Prostate gland (tissue), 2 donors: ENCODE data around the gene RBP7. TPM values are rescaled to one million over a fixed set of nuclear protein-coding genes. Genes with fewer than 3 reads are reported as not detected.
"Not testable (repeated sequence)": the region's sequence is repeated elsewhere in the genome, so short reads cannot be mapped to it uniquely, and the experiment has no call there.

Source experiments
- DNase-seq: peaks from one replicate; pipeline ENCODE4 v3.0.0-alpha.2; 2019; ENCODE audit warnings: low spot score
- H3K27ac ChIP-seq, 2 donors: fragments of 200-600 bp; sonication (generic); 2 replicates each; pipeline ENCODE4 v1.5.1; 2017 to 2019
- H3K27me3 ChIP-seq: fragments of 200-600 bp; sonication (generic); replicated peaks from 2 replicates; pipeline ENCODE4 v1.5.1; 2019; ENCODE audit not compliant: insufficient read depth
- H3K36me3 ChIP-seq, 2 donors: fragments of 200-600 bp; sonication (generic); 1 replicate in 1 of 2; 2 replicates in 1 of 2; pipeline versions ENCODE4 v1.5.1 to v1.8.1; 2017 to 2019
- H3K4me1 ChIP-seq: fragments of 200-600 bp; sonication (generic); replicated peaks from 2 replicates; pipeline ENCODE4 v1.5.1; 2019
- H3K4me3 ChIP-seq, 2 donors: fragments of 200-600 bp; sonication (generic); 2 replicates each; pipeline ENCODE4 v1.5.1; 2017 to 2019
- H3K9me3 ChIP-seq: fragments of 200-600 bp; sonication (generic); 2 replicates; pipeline ENCODE4 v1.5.1; 2017
- CTCF ChIP-seq, 4 experiments: fragments of 200-600 bp in 2 of 4; fragments of 450-650 bp in 2 of 4; sonication (generic) in 2 of 4; IDR thresholded peaks; 1 replicate in 3 of 4; 2 replicates in 1 of 4; pipeline ENCODE4 v1.5.1; 2016 to 2019; ENCODE audit warnings: antibody characterized with exemption in 4 of 4, mild to moderate bottlenecking in 2 of 4, moderate library complexity in 2 of 4
- POLR2A ChIP-seq: fragments of 450-650 bp; IDR thresholded peaks from one replicate; pipeline ENCODE4 v1.6.1; 2016; ENCODE audit warnings: antibody characterized with exemption, mild to moderate bottlenecking
- POLR2AphosphoS5 ChIP-seq: sonication (generic); formaldehyde crosslinking; IDR thresholded peaks from one replicate; pipeline ENCODE4 v1.6.1; 2017; ENCODE audit warnings: antibody characterized with exemption
- WGBS: methylation state at CpG from one replicate; pipeline ENCODE4 v1.1.5; 2018; 5-methylcytosine and 5-hydroxymethylcytosine counted together
- intact Hi-C: fragments of 100-400 bp; cut with DNase I; formaldehyde crosslinking; loops from one replicate; pipeline ENCODE4 v1.14.2; 2022
- total RNA-seq, 2 donors: library from RNA; depleted of rRNA; stranded (reverse); fragments of >200 nt; gene quantifications; one replicate each; pipeline ENCODE4 v1.1.0, GENCODE V29; 2016

Gene RBP7
- total RNA-seq, 2 donors from 2014 or later = 5.9 to 23.5 TPM

- intact Hi-C loops = no loop called here
- H3K27me3 ChIP-seq = no peaks in the 10 kb centered on the region
- no peaks in the 10 kb centered on the region for H3K4me1 ChIP-seq
- no peak for DNase-seq
- no peaks in the 10 kb centered on the region for H3K36me3 ChIP-seq
- H3K27ac ChIP-seq = no peak overlapping the region
- H3K4me3 ChIP-seq = no peak overlapping the region
- no peak for TF ChIP-seq CTCF (IDR thresholded peaks at IDR 0.05)
- TF ChIP-seq POLR2A = no peak
- no peak for TF ChIP-seq POLR2AphosphoS5
- no peaks in the 10 kb centered on the region for H3K9me3 ChIP-seq
Measured at GRCh38 chr1:10019561-10019960, 22.5 kb downstream of the RBP7 start.

GRCh38 chr1:10020086-10020485 is 23.1 kb downstream of the RBP7 start:
- no peak for DNase-seq
- 94% methylated on average over 3 of the region's 3 CpGs for WGBS
- Histone ChIP-seq H3K4me1 (no peaks in the 10 kb centered on the region), H3K27ac (no peak overlapping the region), H3K36me3 (no peaks in the 10 kb centered on the region), H3K4me3 (no peak overlapping the region), H3K27me3 (no peaks in the 10 kb centered on the region), H3K9me3 (no peaks in the 10 kb centered on the region)
- no peak for TF ChIP-seq CTCF (IDR thresholded peaks at IDR 0.05)
- no peak for TF ChIP-seq POLR2AphosphoS5
- TF ChIP-seq POLR2A = no peak
- intact Hi-C loops = no loop called here

DNA sequence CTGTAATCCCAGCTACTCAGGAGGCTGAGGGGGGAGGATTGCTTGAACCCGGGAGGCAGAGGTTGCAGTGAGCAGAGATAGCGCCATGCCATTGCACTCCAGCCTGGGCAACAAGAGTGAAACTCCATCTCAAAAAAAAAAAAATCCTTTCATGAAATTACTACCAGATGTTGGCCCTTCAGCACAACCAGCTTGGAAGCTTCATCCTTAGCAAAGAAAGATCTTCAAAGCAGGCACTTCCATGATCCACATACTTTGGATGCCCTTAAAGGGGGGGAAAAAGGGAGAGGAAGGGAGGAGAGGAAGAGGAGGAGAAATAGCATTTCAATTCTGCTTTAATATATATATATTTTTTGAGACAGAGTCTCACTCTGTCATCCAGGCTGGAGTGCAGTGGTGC is 23.6 kb downstream of the RBP7 start:
- H3K4me1 ChIP-seq, H3K9me3 ChIP-seq, DNase-seq, H3K27ac ChIP-seq, intact Hi-C loops, H3K36me3 ChIP-seq, H3K4me3 ChIP-seq, H3K27me3 ChIP-seq: not testable (repeated sequence)
- WGBS = 67% methylated on average over 2 of the region's 2 CpGs

- intact Hi-C loops, H3K27me3 ChIP-seq, H3K27ac ChIP-seq, H3K36me3 ChIP-seq, H3K4me1 ChIP-seq, DNase-seq, H3K4me3 ChIP-seq, H3K9me3 ChIP-seq: not testable (repeated sequence)
- 84% methylated on average over 4 of the region's 4 CpGs for WGBS
Measured at GRCh38 chr1:10021992-10022391, 25.0 kb downstream of the RBP7 start.

DNA sequence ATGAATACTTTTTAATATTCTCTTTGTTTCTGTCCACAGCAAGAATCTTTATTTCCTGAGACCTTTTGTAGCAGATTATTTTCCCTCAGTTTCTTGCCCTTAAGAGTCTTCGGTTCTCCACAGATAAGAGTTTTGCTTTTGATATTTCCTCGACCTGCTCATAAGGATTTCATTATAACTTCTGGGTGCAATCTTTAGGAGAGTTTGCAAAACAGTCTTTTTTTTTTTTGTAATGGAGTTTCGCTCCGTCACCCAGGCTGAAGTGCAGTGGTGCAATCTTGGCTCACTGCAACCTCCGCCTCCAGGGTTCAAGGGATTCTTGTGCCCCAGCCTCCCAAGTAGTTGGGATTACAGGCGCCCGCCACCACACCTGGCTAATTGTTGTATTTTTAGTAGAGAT is 25.6 kb downstream of the RBP7 start:
- intact Hi-C loops = no loop called here
- H3K4me1 ChIP-seq = no peaks in the 10 kb centered on the region
- no peaks in the 10 kb centered on the region for H3K36me3 ChIP-seq
- H3K9me3 ChIP-seq = no peaks in the 10 kb centered on the region
- TF ChIP-seq CTCF (IDR thresholded peaks at IDR 0.05) (no peak), POLR2A (no peak), POLR2AphosphoS5 (no peak)
- no peaks in the 10 kb centered on the region for H3K27me3 ChIP-seq
- no peak overlapping the region for H3K4me3 ChIP-seq
- DNase-seq = no peak
- 92% methylated on average over 7 of the region's 7 CpGs for WGBS
- H3K27ac ChIP-seq = no peak overlapping the region

- Histone ChIP-seq H3K4me3 (no peak overlapping the region), H3K27me3 (no peaks in the 10 kb centered on the region), H3K36me3 (no peaks in the 10 kb centered on the region), H3K4me1 (no peaks in the 10 kb centered on the region), H3K9me3 (no peaks in the 10 kb centered on the region), H3K27ac (no peak overlapping the region)
- DNase-seq = no peak
- 86% methylated on average over 2 of the region's 2 CpGs for WGBS
- intact Hi-C loops = no loop called here
- TF ChIP-seq POLR2AphosphoS5 (no peak), POLR2A (no peak), CTCF (IDR thresholded peaks at IDR 0.05) (no peak)
Measured at GRCh38 chr1:10025354-10025753, 28.3 kb downstream of the RBP7 start.
